Activated CD8-positive, alpha-beta T cell treated with anti-CD3 and anti-CD28 coated beads for 36 hours (primary cell): ENCODE measurements around the gene AGPAT3. TPM values are rescaled to one million over a fixed set of nuclear protein-coding genes. Genes with fewer than 3 reads are reported as not detected.

ENCODE experiments used
- ATAC-seq: fragments of 200-7000 bp; cut with Tn5 transposase; one replicate; pipeline ENCODE4 v1.10.0; 2021; ENCODE audit warnings: mild to moderate bottlenecking, moderate library complexity
- CTCF ChIA-PET: fragments of 350-600 bp; sonication (Branson Sonifier 250); formaldehyde crosslinking; loops from one replicate; lab custom pipeline; 2021; ENCODE audit warnings: antibody characterized with exemption; lab: Charles Lee
- POLR2A ChIA-PET: fragments of 350-600 bp; sonication (Branson Sonifier 250); formaldehyde crosslinking; loops from one replicate; lab custom pipeline; 2021; ENCODE audit warnings: antibody characterized with exemption; lab: Charles Lee
- DNase-seq: peaks from one replicate; pipeline ENCODE4 v3.0.0-alpha.2; 2020
- H3K27ac Mint-ChIP-seq: one replicate; pipeline ENCODE4 v1.8.0; 2021; ENCODE audit warnings: mild to moderate bottlenecking, mixed read lengths
- H3K27me3 Mint-ChIP-seq: one replicate; pipeline ENCODE4 v1.8.0; 2021; ENCODE audit warnings: mixed read lengths
- H3K36me3 Mint-ChIP-seq: one replicate; pipeline ENCODE4 v1.8.0; 2021; ENCODE audit warnings: low read depth, mixed read lengths
- H3K4me1 Mint-ChIP-seq: one replicate; pipeline ENCODE4 v1.8.0; 2021; ENCODE audit warnings: low read depth, mixed read lengths
- H3K4me3 Mint-ChIP-seq: one replicate; pipeline ENCODE4 v1.8.0; 2021; ENCODE audit warnings: mild to moderate bottlenecking, moderate library complexity, mixed read lengths
- H3K9me3 Mint-ChIP-seq: one replicate; pipeline ENCODE4 v1.8.0; 2021; ENCODE audit warnings: mixed read lengths
- intact Hi-C: fragments of 100-400 bp; cut with micrococcal nuclease; formaldehyde crosslinking; loops from one replicate; pipeline ENCODE4 v1.10.0; 2022
- total RNA-seq, 2 experiments: library from RNA; stranded (reverse); gene quantifications; one replicate each; pipeline ENCODE4 v1.2.3, GENCODE V29; 2021
- TF ChIP-seq, protein P1 (sequence below): fragments of 200-600 bp; IDR thresholded peaks from one replicate; pipeline ENCODE4 v1.8.0; 2022; ENCODE audit warnings: antibody characterized with exemption, mild to moderate bottlenecking

Gene AGPAT3
- total RNA-seq, 2 experiments from 2014 or later = 59.3 to 62.2 TPM

DNA sequence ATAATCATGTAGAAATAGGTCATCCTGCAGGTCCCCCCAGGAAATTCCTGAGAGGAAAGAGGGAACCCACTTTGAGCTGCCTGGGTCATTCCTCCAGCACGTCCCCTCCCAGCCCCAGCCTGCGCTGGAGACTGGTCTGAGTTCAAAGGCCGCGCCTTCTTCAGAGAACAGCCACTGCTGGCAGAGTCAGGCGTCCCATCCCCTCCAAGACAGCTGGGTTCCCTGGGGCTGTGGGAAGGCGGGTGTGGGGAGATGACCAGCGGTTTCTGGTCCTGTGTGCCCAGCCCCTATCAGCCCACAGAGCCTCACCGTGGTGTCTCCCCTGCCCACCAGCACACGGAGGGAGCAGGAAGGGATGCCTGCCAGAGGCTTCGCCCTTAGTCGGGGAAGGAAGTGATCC, 129.1 kb downstream of the AGPAT3 start:
- intact Hi-C loops = no loop called here
- CTCF ChIA-PET = no interaction called here
- Mint-ChIP-seq H3K36me3 (no peaks in the 10 kb centered on the region), H3K27me3 (peaks cover 2% of the 10 kb centered on the region), H3K9me3 (no peaks in the 10 kb centered on the region), H3K27ac (no peak overlapping the region), H3K4me3 (no peak overlapping the region), H3K4me1 (no peaks in the 10 kb centered on the region)
- ATAC-seq (no peak), DNase-seq (no peak)
- POLR2A ChIA-PET = no interaction called here
- TF ChIP-seq, protein P1, sequence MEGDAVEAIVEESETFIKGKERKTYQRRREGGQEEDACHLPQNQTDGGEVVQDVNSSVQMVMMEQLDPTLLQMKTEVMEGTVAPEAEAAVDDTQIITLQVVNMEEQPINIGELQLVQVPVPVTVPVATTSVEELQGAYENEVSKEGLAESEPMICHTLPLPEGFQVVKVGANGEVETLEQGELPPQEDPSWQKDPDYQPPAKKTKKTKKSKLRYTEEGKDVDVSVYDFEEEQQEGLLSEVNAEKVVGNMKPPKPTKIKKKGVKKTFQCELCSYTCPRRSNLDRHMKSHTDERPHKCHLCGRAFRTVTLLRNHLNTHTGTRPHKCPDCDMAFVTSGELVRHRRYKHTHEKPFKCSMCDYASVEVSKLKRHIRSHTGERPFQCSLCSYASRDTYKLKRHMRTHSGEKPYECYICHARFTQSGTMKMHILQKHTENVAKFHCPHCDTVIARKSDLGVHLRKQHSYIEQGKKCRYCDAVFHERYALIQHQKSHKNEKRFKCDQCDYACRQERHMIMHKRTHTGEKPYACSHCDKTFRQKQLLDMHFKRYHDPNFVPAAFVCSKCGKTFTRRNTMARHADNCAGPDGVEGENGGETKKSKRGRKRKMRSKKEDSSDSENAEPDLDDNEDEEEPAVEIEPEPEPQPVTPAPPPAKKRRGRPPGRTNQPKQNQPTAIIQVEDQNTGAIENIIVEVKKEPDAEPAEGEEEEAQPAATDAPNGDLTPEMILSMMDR = no peak

GRCh38 chr21:43994646-43995045, 129.6 kb downstream of the AGPAT3 start:
- intact Hi-C loops = no loop called here
- TF ChIP-seq, protein P1 = no peak
- DNase-seq = no peak
- Mint-ChIP-seq H3K27ac (no peak overlapping the region), H3K36me3 (no peaks in the 10 kb centered on the region), H3K4me1 (no peaks in the 10 kb centered on the region), H3K27me3 (peaks cover 2% of the 10 kb centered on the region), H3K4me3 (no peak overlapping the region), H3K9me3 (no peaks in the 10 kb centered on the region)
- ChIA-PET CTCF (no interaction called here), POLR2A (no interaction called here)
- no peak for ATAC-seq

- Mint-ChIP-seq H3K4me3 (no peak overlapping the region), H3K36me3 (no peaks in the 10 kb centered on the region), H3K27ac (no peak overlapping the region), H3K9me3 (no peaks in the 10 kb centered on the region), H3K4me1 (no peaks in the 10 kb centered on the region), H3K27me3 (peaks cover 2% of the 10 kb centered on the region)
- TF ChIP-seq, protein P1 = no peak
- intact Hi-C loops = no loop called here
- POLR2A ChIA-PET = no interaction called here
- CTCF ChIA-PET = no interaction called here
- DNase-seq = no peak
- no peak for ATAC-seq
Measured at GRCh38 chr21:43995521-43996105, 130.6 kb downstream of the AGPAT3 start.

- no peak for ATAC-seq
- no peaks in the 10 kb centered on the region for H3K4me1 Mint-ChIP-seq
- intact Hi-C loops = no loop called here
- CTCF ChIA-PET = interaction anchor here (1.0 kb wide), 1 partner anchor 23 kb away, joined by 3 read pairs; no protein-coding TSS in a partner anchor
- H3K4me3 Mint-ChIP-seq = no peak overlapping the region
- POLR2A ChIA-PET = no interaction called here
- H3K27ac Mint-ChIP-seq = no peak overlapping the region
- peaks cover 2% of the 10 kb centered on the region for H3K27me3 Mint-ChIP-seq
- TF ChIP-seq, protein P1 = no peak
- H3K36me3 Mint-ChIP-seq = no peaks in the 10 kb centered on the region
- no peaks in the 10 kb centered on the region for H3K9me3 Mint-ChIP-seq
- no peak for DNase-seq
Measured at GRCh38 chr21:43997766-43998742, 133.0 kb downstream of the AGPAT3 start.

DNA sequence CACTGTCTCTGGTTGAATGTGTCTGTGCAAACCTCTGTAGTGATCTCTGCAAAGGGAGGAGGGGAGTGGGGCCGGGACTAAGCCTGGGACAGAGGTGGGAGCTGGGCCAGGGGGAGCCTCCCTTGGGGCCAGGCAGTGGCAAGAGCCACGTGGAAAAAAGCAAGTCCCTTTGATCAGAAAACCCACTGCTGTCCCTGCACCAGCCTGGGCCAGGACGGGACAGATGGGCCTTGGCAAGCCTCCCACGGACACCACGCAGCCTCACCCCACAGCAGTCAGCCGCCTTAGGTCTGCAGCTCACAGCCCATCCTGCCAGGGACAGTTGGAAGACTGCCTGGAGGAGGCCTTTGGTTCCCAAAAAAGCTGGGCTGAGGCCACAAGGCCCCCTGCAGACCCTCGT, 135.3 kb downstream of the AGPAT3 start:
- no peak overlapping the region for H3K4me3 Mint-ChIP-seq
- POLR2A ChIA-PET = interaction anchor here (0.9 kb wide), 1 partner anchor 17 kb away, joined by 3 read pairs; no protein-coding TSS in a partner anchor

More for the DNA sequence above, 135.3 kb downstream of the AGPAT3 start:
- H3K27me3 Mint-ChIP-seq = peaks cover 2% of the 10 kb centered on the region
- CTCF ChIA-PET = no interaction called here
- ATAC-seq (no peak), DNase-seq (no peak)
- TF ChIP-seq, protein P1 = no peak
- no peaks in the 10 kb centered on the region for H3K36me3 Mint-ChIP-seq
- no peaks in the 10 kb centered on the region for H3K4me1 Mint-ChIP-seq
- no peak overlapping the region for H3K27ac Mint-ChIP-seq
- intact Hi-C loops = no loop called here
- H3K9me3 Mint-ChIP-seq = no peaks in the 10 kb centered on the region
